Mammary epithelial cell (primary cell): ENCODE results near the gene ZBTB17.

Source experiments
- CTCF ChIP-seq, 2 donors: IDR thresholded peaks in 1 of 2; conservative IDR thresholded peaks in 1 of 2; 2 replicates each; pipeline ENCODE4 v1.5.1; 2011 to 2012; ENCODE audit warnings: inconsistent platforms in 2 of 2, low read length in 2 of 2, mild to moderate bottlenecking in 2 of 2, control low read depth in 1 of 2, low read depth in 1 of 2; ENCODE audit not compliant: insufficient read depth in 1 of 2; ENCODE audit errors: extremely low read depth in 1 of 2
- EZH2 ChIP-seq: IDR thresholded peaks from 2 replicates; pipeline ENCODE4 v1.6.1; 2012; ENCODE audit warnings: low read length, inconsistent platforms, borderline replicate concordance

DNA sequence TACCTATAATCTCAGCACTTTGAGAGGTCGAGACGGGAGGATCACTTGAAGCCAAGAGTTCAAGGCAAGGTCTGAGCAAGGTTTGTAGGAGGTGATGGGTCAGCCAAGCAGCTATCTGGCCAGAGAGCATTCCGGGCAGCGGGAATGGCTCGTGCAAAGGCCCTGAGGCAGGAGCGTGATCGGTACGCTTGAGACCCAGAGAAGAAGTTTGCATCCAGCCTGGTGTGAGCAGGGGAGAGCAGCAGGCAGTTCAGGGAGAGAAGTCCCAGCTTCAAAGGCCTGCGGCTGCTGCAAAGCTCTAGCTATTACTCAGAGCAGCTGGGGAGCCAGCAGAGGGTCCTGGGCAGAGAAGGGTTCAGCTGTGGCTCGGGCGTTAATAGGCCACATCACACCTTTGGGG, 23.0 kb upstream of the ZBTB17 start:
- no peak for TF ChIP-seq EZH2
- no peak for TF ChIP-seq CTCF (conservative IDR thresholded peaks at IDR 0.05 in 1 of 2, IDR thresholded peaks at IDR 0.05 in 1 of 2; ENCODE audit: extremely low read depth in 1 of 2, insufficient read depth in 1 of 2, low read depth in 1 of 2, low read length in 2 of 2)
